ENCODE measurements around the gene SPON1. TPM values are rescaled to one million over a fixed set of nuclear protein-coding genes. Genes with fewer than 3 reads are reported as not detected.

SPON1 gene
- total and polyA plus RNA-seq, 2 of the 8 experiments (the other 6 are each of a cell fraction or from before 2014, with no cell fraction given): 1.5 to 5.4 TPM

- Histone ChIP-seq H2BK5ac (ENCODE audit: low read depth, low read length) (no peak overlapping the region), H3K27ac (ENCODE audit: low read depth, low read length) (no peak overlapping the region), H3K36me3 (ENCODE audit: control insufficient read depth in 2 of 4, insufficient read depth in 4 of 4, low read length in 3 of 4) (no peaks in the 10 kb centered on the region), H4K91ac (replicated peaks; ENCODE audit: insufficient read length, low read length) (no peak overlapping the region), H3K4ac (replicated peaks; ENCODE audit: insufficient read length, low read depth, low read length) (no peak overlapping the region), H3K14ac (ENCODE audit: insufficient read length) (no peak overlapping the region), H3K79me1 (ENCODE audit: low read depth, low read length) (no peaks in the 10 kb centered on the region), H2BK15ac (ENCODE audit: low read length) (no peak overlapping the region), H3K56ac (replicated peaks; ENCODE audit: insufficient read length, low read depth, low read length) (no peak overlapping the region), H3K9ac (replicated peaks in 1 of 4; ENCODE audit: extremely low read depth in 1 of 4, low read depth in 3 of 4, low read length in 3 of 4) (no peak overlapping the region), H2AFZ (ENCODE audit: low read length) (no peak overlapping the region), H3K18ac (ENCODE audit: extremely low read depth, low read length) (no peak overlapping the region), H4K20me1 (replicated peaks in 1 of 2; ENCODE audit: control insufficient read depth in 1 of 2, insufficient read depth in 2 of 2, low read length in 2 of 2) (no peaks in the 10 kb centered on the region), H3K9me3 (ENCODE audit: insufficient read depth in 2 of 2, low read depth in 1 of 2, low read length in 1 of 2) (no peaks in the 10 kb centered on the region), H3K4me2 (ENCODE audit: insufficient read depth in 1 of 2, low read depth in 2 of 2, low read length in 2 of 2) (no peak overlapping the region), H4K5ac (ENCODE audit: insufficient read length, low read depth, low read length) (no peak overlapping the region), H2BK120ac (replicated peaks; ENCODE audit: low read depth, low read length) (no peak overlapping the region), H3K4me3 (ENCODE audit: extremely low read depth in 1 of 4, insufficient read depth in 2 of 4, low read depth in 3 of 4, low read length in 4 of 4) (no peak overlapping the region), H3K79me2 (ENCODE audit: control insufficient read depth in 1 of 2, insufficient read depth in 2 of 2, low read length in 2 of 2) (no peaks in the 10 kb centered on the region), H2BK20ac (ENCODE audit: low read length) (no peak overlapping the region), H2AK5ac (ENCODE audit: low read depth, low read length) (no peak overlapping the region), H3K23me2 (ENCODE audit: low read depth, low read length) (no peaks in the 10 kb centered on the region), H3K23ac (ENCODE audit: insufficient read length) (no peak overlapping the region), H2BK12ac (ENCODE audit: low read depth, low read length) (no peak overlapping the region), H4K8ac (ENCODE audit: extremely low read depth, insufficient read depth, low read length) (no peak overlapping the region), H3K27me3 (replicated peaks in 1 of 4; ENCODE audit: control insufficient read depth in 3 of 4, extremely low read depth in 1 of 4, insufficient read depth in 3 of 4, low read length in 3 of 4) (peaks cover 0 to 2% (median 0%) of the 10 kb centered on the region in 4 experiments; a peak in 1 of 7 replicates), H3K4me1 (replicated peaks in 1 of 4; ENCODE audit: control insufficient read depth in 3 of 4, insufficient read depth in 4 of 4, low read length in 3 of 4) (no peaks in the 10 kb centered on the region)
- FAIRE-seq: no peak
- no peak for DNase-seq (ENCODE audit: low read depth in 1 of 2, low spot score in 2 of 2)
- ChIA-PET CTCF (ENCODE audit: partially characterized antibody) (interaction anchor here (1.0 to 1.4 kb wide), 2 partner anchors 13 to 55 kb away, joined by 3 to 4 read pairs; no protein-coding TSS in a partner anchor), POLR2A (ENCODE audit: partially characterized antibody) (no interaction called here)
- 88% methylated on average over 1 of the region's 1 CpG; no CpG with 5 or more reads in 1 of the 2 experiments for WGBS, 2 experiments (ENCODE audit: extremely low coverage in 1 of 2, insufficient coverage in 1 of 2, insufficient read length in 1 of 2, insufficient replicate concordance in 2 of 2, low coverage in 1 of 2, low lambda C conversion rate in 2 of 2, missing lambda C conversion rate in 1 of 2)
- TF ChIP-seq SIN3A (conservative IDR thresholded peaks at IDR 0.05 in 1 of 2, IDR thresholded peaks at IDR 0.05 in 1 of 2; ENCODE audit: low read depth in 1 of 2, low read length in 2 of 2): no peak
- TF ChIP-seq BCL11A (IDR thresholded peaks at IDR 0.05; ENCODE audit: low read depth in 2 of 2, low read length in 2 of 2): no peak
- no peak for TF ChIP-seq NRF1 (IDR thresholded peaks at IDR 0.05; ENCODE audit: low read depth, low read length)
- no peak for TF ChIP-seq MAFK (IDR thresholded peaks at IDR 0.05; ENCODE audit: low read depth, low read length)
- no peak for TF ChIP-seq USF2 (IDR thresholded peaks at IDR 0.05; ENCODE audit: low read length)
- no peak for TF ChIP-seq BACH1 (IDR thresholded peaks at IDR 0.05; ENCODE audit: low read length)
- TF ChIP-seq PHF8 (conservative IDR thresholded peaks at IDR 0.05; ENCODE audit: low read depth, low read length): no peak
- no peak for TF ChIP-seq CREB1 (IDR thresholded peaks at IDR 0.05)
- no peak for TF ChIP-seq HDAC2 (IDR thresholded peaks at IDR 0.05; ENCODE audit: borderline replicate concordance in 1 of 2, low read depth in 2 of 2, low read length in 2 of 2)
- TF ChIP-seq FOSL1 (IDR thresholded peaks at IDR 0.05; ENCODE audit: insufficient read depth, low read depth, low read length): no peak
- TF ChIP-seq CHD2 (IDR thresholded peaks at IDR 0.05; ENCODE audit: low read length): no peak
- TF ChIP-seq POLR2A (IDR thresholded peaks at IDR 0.05; ENCODE audit: control extremely low read depth in 1 of 2, low read depth in 2 of 2, low read length in 2 of 2): no peak
- TF ChIP-seq CEBPB (IDR thresholded peaks at IDR 0.05; ENCODE audit: low read depth, low read length): no peak
- TF ChIP-seq TCF12 (IDR thresholded peaks at IDR 0.05; ENCODE audit: low read depth, low read length): no peak
Measured at GRCh38 chr11:14141676-14142075, 179.2 kb downstream of the SPON1 start.
